ENCODE results near the gene TTC9B.

The TTC9B gene

DNA sequence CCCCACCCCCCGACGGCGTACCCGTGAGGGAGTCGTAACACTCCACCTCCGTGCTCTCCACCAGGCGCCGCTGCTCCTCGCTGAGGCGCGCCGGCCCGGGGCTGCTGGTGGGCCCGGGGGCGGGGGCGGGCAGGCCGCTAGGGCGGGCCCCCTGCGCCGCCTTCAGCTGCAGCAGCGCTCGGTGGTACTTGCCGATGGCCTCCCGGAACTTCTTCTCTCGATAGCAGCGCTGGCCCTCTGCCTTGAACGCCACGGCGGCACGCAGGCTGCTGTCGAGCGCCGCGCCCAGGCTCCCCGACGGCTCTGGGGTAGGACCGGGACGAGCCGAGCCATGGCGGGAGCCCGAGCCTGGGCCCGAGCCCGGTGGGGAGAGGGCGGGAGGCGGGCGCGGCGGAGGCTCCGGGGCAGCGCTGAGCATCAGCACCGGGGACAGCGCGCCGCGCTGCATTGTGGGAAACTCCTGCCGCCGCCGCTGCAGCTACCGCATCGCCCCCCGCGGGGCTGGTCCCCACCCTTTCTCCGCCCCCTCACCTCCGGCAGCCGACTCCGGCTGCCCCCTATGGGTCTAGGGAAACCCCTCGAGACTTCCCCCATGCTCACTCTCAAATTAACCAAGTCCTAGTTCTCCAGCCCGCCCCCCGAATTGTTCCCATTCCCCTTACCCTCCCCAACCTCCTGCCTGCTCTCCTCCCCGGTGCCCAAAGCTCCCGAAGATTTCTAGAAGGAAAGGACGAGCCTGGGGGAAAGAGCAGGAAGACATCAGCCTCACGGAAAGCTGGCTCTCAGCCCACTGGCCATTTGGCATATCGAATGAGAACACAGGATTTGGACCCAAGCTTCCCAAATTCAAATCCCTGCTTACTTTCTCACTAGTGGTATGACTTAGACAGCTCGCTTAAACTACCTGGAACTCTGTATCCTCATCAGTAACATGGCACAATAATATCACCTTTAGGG is at the start of gene TTC9B:
TSS of gene TTC9B (minus strand) at position 451 of the 957 bp plus-strand sequence. CDS start at position 448, 3 bp downstream.
- H3K4me3 ChIP-seq: 0 out of 20 replicates have a peak within 1 kb of the TSS, but pooled peaks of 1 of the 10 experiments have one; percentile 15
- H3K9ac ChIP-seq: no peak within 1 kb of the TSS
- peaks cover 0 to 2% (median 0%) of the 10 kb centered on the region in 11 experiments; a peak in 3 of 22 replicates for H3K36me3 ChIP-seq
- H4K20me1 ChIP-seq: peaks cover 0 to 9% (median 0%) of the 10 kb centered on the region in 11 experiments; a peak in 3 of 22 replicates
- TF ChIP-seq Cebpa-rat (IDR thresholded peaks at IDR 0.05): no peak
- H3K4me2 ChIP-seq: peak within 1 kb of the TSS in 8 of 11 experiments; percentile 23 to 58 (median 36); a peak in 7 of 22 replicates
- no peak within 1 kb of the TSS for H3K27ac ChIP-seq
- H3K9me3 ChIP-seq (replicated peaks in 1 of 11): peaks cover 8 to 17% (median 13%) of the 10 kb centered on the region in 11 experiments
- H3K4me1 ChIP-seq: peaks cover 0 to 16% (median 2%) of the 10 kb centered on the region in 10 experiments; a peak in 9 of 20 replicates
- H3K27me3 ChIP-seq: peaks cover 35 to 56% (median 51%) of the 10 kb centered on the region in 11 experiments

- H3K36me3 ChIP-seq: peaks cover 49 to 91% (median 72%) of the 10 kb centered on the region in 11 experiments
- H3K9me3 ChIP-seq (replicated peaks in 1 of 11): peaks cover 0 to 3% (median 0%) of the 10 kb centered on the region in 11 experiments; a peak in 1 of 22 replicates
- H3K4me3 ChIP-seq: no peak overlapping the region
- peaks cover 12 to 57% (median 53%) of the 10 kb centered on the region in 10 experiments; a peak in 19 of 20 replicates for H3K4me1 ChIP-seq
- H3K27ac ChIP-seq: peak overlapping the region in 1 of 11 experiments; percentile 23; a peak in 1 of 22 replicates
- H3K27me3 ChIP-seq: no peaks in the 10 kb centered on the region
- peak overlapping the region in 6 of 11 experiments; percentile 4 to 40 (median 22); a peak in 6 of 22 replicates for H3K4me2 ChIP-seq
- peaks cover 99 to 100% (median 100%) of the 10 kb centered on the region in 11 experiments for H4K20me1 ChIP-seq
- no peak for TF ChIP-seq Cebpa-rat (IDR thresholded peaks at IDR 0.05)
- H3K9ac ChIP-seq: peak overlapping the region in 1 of 11 experiments; percentile 9; a peak in 1 of 22 replicates
Observed at GRCh38 chr19:40267601-40267997, 49.4 kb upstream of the TTC9B start.

DNA sequence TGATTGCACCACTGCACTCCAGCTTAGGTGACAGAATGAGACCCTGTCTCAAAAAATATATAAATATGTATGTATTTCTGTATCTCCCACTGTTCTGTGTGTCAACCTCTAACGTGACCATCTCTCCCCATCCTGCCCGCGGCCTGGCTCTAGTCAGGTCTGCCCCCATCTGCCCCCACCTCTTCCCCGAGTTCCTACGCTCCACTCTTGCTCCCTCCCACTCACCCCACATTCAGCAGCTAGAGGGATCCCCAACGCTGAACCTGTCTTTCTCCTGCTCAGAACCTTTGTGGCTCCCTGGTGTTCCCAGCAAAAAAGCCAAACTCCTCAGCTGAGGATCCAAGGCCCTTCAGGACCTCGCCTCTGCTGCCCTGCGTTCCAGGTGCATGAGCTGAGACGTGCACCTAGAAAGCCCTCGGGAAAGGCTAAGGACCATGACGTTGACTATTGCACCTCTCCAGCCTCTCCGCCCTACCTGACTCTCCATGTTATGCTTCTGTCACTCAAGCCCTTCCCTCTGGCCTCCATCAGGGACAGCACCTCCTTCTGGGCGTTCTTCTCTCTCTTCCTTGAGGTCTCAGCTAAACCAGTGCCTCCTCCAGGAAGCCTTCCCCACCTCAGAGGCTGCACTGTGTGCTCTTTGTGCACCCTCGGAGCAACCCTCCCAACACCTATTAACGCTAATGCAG is 48.9 kb upstream of the TTC9B start:
- H4K20me1 ChIP-seq: peaks cover 99 to 100% (median 100%) of the 10 kb centered on the region in 11 experiments
- TF ChIP-seq Cebpa-rat (IDR thresholded peaks at IDR 0.05): no peak
- H3K4me3 ChIP-seq: no peak overlapping the region
- peaks cover 49 to 91% (median 74%) of the 10 kb centered on the region in 11 experiments for H3K36me3 ChIP-seq
- H3K9ac ChIP-seq: no peak overlapping the region
- peaks cover 14 to 51% (median 48%) of the 10 kb centered on the region in 10 experiments; a peak in 19 of 20 replicates for H3K4me1 ChIP-seq
- H3K27me3 ChIP-seq: no peaks in the 10 kb centered on the region
- H3K9me3 ChIP-seq (replicated peaks in 1 of 11): peaks cover 0 to 7% (median 0%) of the 10 kb centered on the region in 11 experiments; a peak in 1 of 22 replicates
- H3K4me2 ChIP-seq: peak overlapping the region in 6 of 11 experiments; percentile 3 to 40 (median 27); a peak in 8 of 22 replicates
- H3K27ac ChIP-seq: no peak overlapping the region

DNA sequence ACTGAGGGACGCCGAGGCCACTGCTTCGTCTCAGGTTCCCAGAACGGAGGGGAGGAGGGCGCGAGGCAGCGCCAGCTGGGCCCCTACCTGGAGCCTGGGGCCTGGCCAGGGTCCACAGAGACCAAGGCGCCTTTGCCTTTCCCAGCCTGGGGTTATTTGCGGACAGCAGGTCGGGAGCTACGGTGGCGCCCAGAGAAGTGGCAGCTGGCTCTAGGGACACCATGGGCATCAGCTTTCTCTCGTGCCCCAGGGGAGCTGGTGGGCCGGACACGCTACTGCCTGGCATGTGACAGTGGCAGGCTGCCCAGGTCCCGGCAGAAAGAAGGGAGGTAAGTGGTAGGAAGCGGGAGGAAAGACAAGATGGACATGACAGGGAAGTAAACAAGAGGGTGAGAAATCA is 47.9 kb upstream of the TTC9B start:
- peaks cover 15 to 42% (median 38%) of the 10 kb centered on the region in 10 experiments; a peak in 18 of 20 replicates for H3K4me1 ChIP-seq
- peak overlapping the region in 3 of 11 experiments; percentile 10 to 42 (median 25); a peak in 3 of 22 replicates for H3K27ac ChIP-seq
- peak overlapping the region in 4 of 11 experiments; percentile 25 to 40 (median 33); a peak in 6 of 22 replicates for H3K4me2 ChIP-seq
- H3K9me3 ChIP-seq (replicated peaks in 1 of 11): peaks cover 0 to 7% (median 0%) of the 10 kb centered on the region in 11 experiments; a peak in 1 of 22 replicates
- H3K9ac ChIP-seq: peak overlapping the region in 2 of 11 experiments; percentile 13 to 50; a peak in 2 of 22 replicates
- no peak overlapping the region for H3K4me3 ChIP-seq
- H3K27me3 ChIP-seq: no peaks in the 10 kb centered on the region
- H4K20me1 ChIP-seq: peaks cover 95 to 100% (median 100%) of the 10 kb centered on the region in 11 experiments
- H3K36me3 ChIP-seq: peaks cover 53 to 97% (median 77%) of the 10 kb centered on the region in 11 experiments
- no peak for TF ChIP-seq Cebpa-rat (IDR thresholded peaks at IDR 0.05)

DNA sequence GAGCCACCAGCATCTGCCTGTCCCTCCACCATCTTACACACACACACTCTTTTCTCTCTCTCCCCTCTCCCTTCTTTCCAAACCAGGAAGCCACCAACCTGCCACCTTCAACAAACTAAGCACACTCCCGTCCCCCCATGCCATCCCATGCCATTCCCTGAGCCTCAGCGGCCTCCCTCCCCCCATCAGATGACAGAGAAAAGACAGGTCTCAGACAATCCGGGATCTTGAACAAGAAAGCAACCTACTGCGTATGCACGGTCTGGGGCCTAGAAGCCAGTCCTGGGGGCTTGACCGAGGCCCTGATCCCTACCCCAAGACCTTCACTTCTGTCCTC is 47.5 kb upstream of the TTC9B start:
- H3K4me1 ChIP-seq: peaks cover 15 to 38% (median 34%) of the 10 kb centered on the region in 10 experiments; a peak in 18 of 20 replicates
- peaks cover 95 to 100% (median 100%) of the 10 kb centered on the region in 11 experiments for H4K20me1 ChIP-seq
- peaks cover 0 to 7% (median 0%) of the 10 kb centered on the region in 11 experiments; a peak in 1 of 22 replicates for H3K9me3 ChIP-seq (replicated peaks in 1 of 11)
- TF ChIP-seq Cebpa-rat (IDR thresholded peaks at IDR 0.05): no peak
- H3K9ac ChIP-seq: 0 out of 22 replicates have a peak overlapping the region, but pooled peaks of 1 of the 11 experiments have one; percentile 13
- H3K27ac ChIP-seq: peak overlapping the region in 2 of 11 experiments; percentile 25 to 42; a peak in 2 of 22 replicates
- no peak overlapping the region for H3K4me3 ChIP-seq
- peaks cover 51 to 96% (median 76%) of the 10 kb centered on the region in 11 experiments for H3K36me3 ChIP-seq
- no peak overlapping the region; a peak in 1 of 22 replicates for H3K4me2 ChIP-seq
- H3K27me3 ChIP-seq: no peaks in the 10 kb centered on the region

GRCh38 chr19:40265055-40265762 is 47.0 kb upstream of the TTC9B start:
- Histone ChIP-seq H3K27me3 (no peaks in the 10 kb centered on the region), H3K9ac (no peak overlapping the region), H3K36me3 (peaks cover 46 to 91% (median 72%) of the 10 kb centered on the region in 11 experiments), H3K9me3 (replicated peaks in 1 of 11) (peaks cover 0 to 7% (median 0%) of the 10 kb centered on the region in 11 experiments; a peak in 1 of 22 replicates), H3K4me3 (no peak overlapping the region), H3K4me1 (peaks cover 15 to 33% (median 30%) of the 10 kb centered on the region in 10 experiments; a peak in 17 of 20 replicates), H3K4me2 (no peak overlapping the region), H3K27ac (no peak overlapping the region), H4K20me1 (peaks cover 95 to 100% (median 99%) of the 10 kb centered on the region in 11 experiments)
- no peak for TF ChIP-seq Cebpa-rat (IDR thresholded peaks at IDR 0.05)

DNA sequence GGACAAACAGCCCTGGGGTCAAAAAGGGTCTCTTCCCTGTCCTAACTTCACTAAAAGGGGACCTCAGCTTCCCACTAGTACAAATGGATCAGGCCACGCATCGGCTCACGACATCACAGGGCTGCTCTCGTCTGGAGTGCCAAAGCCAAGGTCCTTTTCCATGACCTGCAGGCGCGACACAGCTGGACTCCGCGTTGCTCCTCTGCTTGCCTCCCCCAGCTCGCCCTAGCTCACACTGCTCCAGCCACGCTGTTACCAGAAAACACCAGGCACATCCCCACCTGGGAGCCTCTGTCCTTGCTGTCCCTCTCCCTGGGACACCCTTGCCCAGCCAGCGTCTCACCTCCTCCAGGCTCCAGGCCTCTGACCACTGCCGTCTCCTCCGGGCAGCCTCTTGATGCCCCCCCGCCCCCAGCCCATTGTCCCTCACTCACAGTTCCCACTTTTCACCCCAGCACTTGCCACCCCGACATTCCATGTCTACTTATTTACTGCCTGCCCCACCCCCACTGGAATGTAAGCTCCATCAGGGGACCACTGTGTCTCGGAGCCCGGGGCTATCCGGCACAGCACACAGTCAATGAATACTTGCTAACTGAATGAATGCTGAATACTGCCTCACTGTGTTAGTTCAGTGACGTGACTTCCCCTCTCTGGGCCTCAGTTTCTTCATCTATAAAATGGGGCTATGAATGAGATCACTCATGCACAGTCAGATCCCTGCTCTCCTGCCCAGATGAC is 46.3 kb upstream of the TTC9B start:
- peaks cover 15 to 34% (median 29%) of the 10 kb centered on the region in 10 experiments; a peak in 17 of 20 replicates for H3K4me1 ChIP-seq
- H3K36me3 ChIP-seq: peaks cover 46 to 83% (median 65%) of the 10 kb centered on the region in 11 experiments
- H4K20me1 ChIP-seq: peaks cover 95 to 100% (median 99%) of the 10 kb centered on the region in 11 experiments
- no peak for TF ChIP-seq Cebpa-rat (IDR thresholded peaks at IDR 0.05)
- H3K27me3 ChIP-seq: no peaks in the 10 kb centered on the region
- peaks cover 0 to 7% (median 0%) of the 10 kb centered on the region in 11 experiments; a peak in 1 of 22 replicates for H3K9me3 ChIP-seq (replicated peaks in 1 of 11)
- no peak overlapping the region for H3K4me3 ChIP-seq
- no peak overlapping the region for H3K9ac ChIP-seq
- H3K27ac ChIP-seq: no peak overlapping the region
- H3K4me2 ChIP-seq: no peak overlapping the region
